Fibroblast of lung (primary cell): ENCODE data around the gene RBL1.
"Not testable (repeated sequence)": the region's sequence is repeated elsewhere in the genome, so short reads cannot be mapped to it uniquely, and the experiment has no call there.

Experiments
- EZH2 ChIP-seq: IDR thresholded peaks from 2 replicates; pipeline ENCODE4 v1.5.1; 2012; ENCODE audit warnings: low read length, control low read depth, mild to moderate bottlenecking; ENCODE audit errors: missing control alignments
- TF ChIP-seq, protein P1 (sequence below), 2 donors: IDR thresholded peaks in 1 of 2; conservative IDR thresholded peaks in 1 of 2; 1 replicate in 1 of 2; 2 replicates in 1 of 2; pipeline ENCODE4 v1.5.1; 2011 to 2012; ENCODE audit warnings: low read length in 2 of 2, control low read depth in 1 of 2, inconsistent platforms in 1 of 2, low read depth in 1 of 2, mild to moderate bottlenecking in 1 of 2

GRCh38 chr20:36994221-36994620 lies 101.6 kb downstream of the RBL1 start:
- TF ChIP-seq, protein P1, sequence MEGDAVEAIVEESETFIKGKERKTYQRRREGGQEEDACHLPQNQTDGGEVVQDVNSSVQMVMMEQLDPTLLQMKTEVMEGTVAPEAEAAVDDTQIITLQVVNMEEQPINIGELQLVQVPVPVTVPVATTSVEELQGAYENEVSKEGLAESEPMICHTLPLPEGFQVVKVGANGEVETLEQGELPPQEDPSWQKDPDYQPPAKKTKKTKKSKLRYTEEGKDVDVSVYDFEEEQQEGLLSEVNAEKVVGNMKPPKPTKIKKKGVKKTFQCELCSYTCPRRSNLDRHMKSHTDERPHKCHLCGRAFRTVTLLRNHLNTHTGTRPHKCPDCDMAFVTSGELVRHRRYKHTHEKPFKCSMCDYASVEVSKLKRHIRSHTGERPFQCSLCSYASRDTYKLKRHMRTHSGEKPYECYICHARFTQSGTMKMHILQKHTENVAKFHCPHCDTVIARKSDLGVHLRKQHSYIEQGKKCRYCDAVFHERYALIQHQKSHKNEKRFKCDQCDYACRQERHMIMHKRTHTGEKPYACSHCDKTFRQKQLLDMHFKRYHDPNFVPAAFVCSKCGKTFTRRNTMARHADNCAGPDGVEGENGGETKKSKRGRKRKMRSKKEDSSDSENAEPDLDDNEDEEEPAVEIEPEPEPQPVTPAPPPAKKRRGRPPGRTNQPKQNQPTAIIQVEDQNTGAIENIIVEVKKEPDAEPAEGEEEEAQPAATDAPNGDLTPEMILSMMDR (conservative IDR thresholded peaks at IDR 0.05 in 1 of 2, IDR thresholded peaks at IDR 0.05 in 1 of 2; ENCODE audit: low read depth in 1 of 2, low read length in 2 of 2) = not testable (repeated sequence)
- not testable (repeated sequence) for TF ChIP-seq EZH2
